VCaP (cell line): ENCODE measurements around the gene PRSS27.

Source experiments
- H3K27ac ChIP-seq: fragments of 450-650 bp; 2 replicates; pipeline ENCODE4 v1.5.1; 2017
- CTCF ChIP-seq: fragments of 450-650 bp; conservative IDR thresholded peaks from 2 replicates; pipeline ENCODE4 v1.5.1; 2017; ENCODE audit warnings: mild to moderate bottlenecking, moderate library complexity

Gene PRSS27

GRCh38 chr16:2715064-2715463, 5.0 kb downstream of the PRSS27 start:
- no peak for TF ChIP-seq CTCF
- H3K27ac ChIP-seq, result peak overlapping the region; percentile 10; the same call in 1 of the 2 replicates

- TF ChIP-seq CTCF, result no peak
- no peak overlapping the region for H3K27ac ChIP-seq
Observed at GRCh38 chr16:2713985-2714774, 5.8 kb downstream of the PRSS27 start.

- no peak overlapping the region for H3K27ac ChIP-seq
- no peak for TF ChIP-seq CTCF
Observed at GRCh38 chr16:2713523-2713922, 6.5 kb downstream of the PRSS27 start.

GRCh38 chr16:2712546-2712945, 7.5 kb downstream of the PRSS27 start:
- H3K27ac ChIP-seq, result no peak overlapping the region
- no peak for TF ChIP-seq CTCF

GRCh38 chr16:2712063-2712441, 8.0 kb downstream of the PRSS27 start:
- H3K27ac ChIP-seq, result no peak overlapping the region
- no peak for TF ChIP-seq CTCF

- no peak for TF ChIP-seq CTCF
- H3K27ac ChIP-seq, result no peak overlapping the region
Observed at GRCh38 chr16:2711370-2712062, 8.5 kb downstream of the PRSS27 start.

GRCh38 chr16:2710711-2711231, 9.3 kb downstream of the PRSS27 start:
- TF ChIP-seq CTCF, result no peak
- H3K27ac ChIP-seq, result no peak overlapping the region
